IPS-15b (cell line): Measurements from ENCODE around the gene POLH.
"Not testable (repeated sequence)": the region's sequence is repeated elsewhere in the genome, so short reads cannot be mapped to it uniquely, and the experiment has no call there.

ENCODE experiments used
- H3K27me3 ChIP-seq: one replicate; pipeline ENCODE4 v1.6.1; 2013; ENCODE audit warnings: low read length; ENCODE audit not compliant: control insufficient read depth, insufficient read depth
- H3K36me3 ChIP-seq: one replicate; pipeline ENCODE4 v1.6.1; 2013; ENCODE audit warnings: low read length; ENCODE audit not compliant: control insufficient read depth, insufficient read depth
- H3K4me1 ChIP-seq: one replicate; pipeline ENCODE4 v1.6.1; 2013; ENCODE audit warnings: mild to moderate bottlenecking, low read length; ENCODE audit not compliant: control insufficient read depth, insufficient read depth
- H3K4me3 ChIP-seq: one replicate; pipeline ENCODE4 v1.5.1; 2013; ENCODE audit warnings: low read depth, low read length
- H3K9ac ChIP-seq: one replicate; pipeline ENCODE4 v1.6.1; 2013; ENCODE audit warnings: low read depth, mild to moderate bottlenecking, low read length
- H3K9me3 ChIP-seq: one replicate; pipeline ENCODE4 v1.6.1; 2013; ENCODE audit warnings: mild to moderate bottlenecking, low read length; ENCODE audit not compliant: control insufficient read depth, insufficient read depth

POLH gene

DNA sequence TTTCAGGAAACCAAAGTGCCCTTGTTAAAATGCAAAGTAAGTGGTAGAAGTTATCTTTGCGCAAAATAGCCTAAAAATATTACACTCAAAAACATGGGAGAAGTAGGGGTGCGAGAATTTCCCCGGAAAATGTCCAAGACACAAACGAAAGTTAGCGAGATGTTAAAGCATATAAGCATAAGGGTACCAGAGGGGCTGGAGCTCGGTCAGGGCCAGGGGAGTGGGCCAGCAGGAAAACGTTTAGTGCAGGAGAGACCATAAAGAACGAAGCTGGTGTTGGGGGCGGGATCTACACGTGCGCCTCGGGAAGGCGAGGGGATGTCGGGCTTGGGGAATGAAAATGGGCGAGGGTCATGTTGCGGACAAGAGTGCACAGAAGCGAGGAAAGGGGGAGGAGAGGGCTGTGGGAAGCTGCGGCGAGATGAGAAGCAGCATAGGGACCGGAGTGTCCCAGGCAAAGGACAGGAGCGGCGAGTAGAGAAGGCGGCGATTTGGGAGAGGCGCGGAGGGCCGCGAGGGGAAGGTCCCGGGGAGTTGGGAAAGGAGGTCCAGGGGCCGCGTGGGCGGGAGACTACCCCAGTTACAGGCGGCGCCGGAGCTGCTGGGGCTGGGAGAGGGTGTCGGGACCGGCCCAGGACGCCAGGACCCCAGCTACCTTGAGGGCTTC is 747 bp upstream of the POLH start:
- Histone ChIP-seq H3K27me3 (no peaks in the 10 kb centered on the region), H3K4me3 (peak overlapping the region; percentile 98), H3K36me3 (peaks cover 23% of the 10 kb centered on the region), H3K9me3 (no peaks in the 10 kb centered on the region), H3K9ac (peak overlapping the region; percentile 74), H3K4me1 (peaks cover 4% of the 10 kb centered on the region)

DNA sequence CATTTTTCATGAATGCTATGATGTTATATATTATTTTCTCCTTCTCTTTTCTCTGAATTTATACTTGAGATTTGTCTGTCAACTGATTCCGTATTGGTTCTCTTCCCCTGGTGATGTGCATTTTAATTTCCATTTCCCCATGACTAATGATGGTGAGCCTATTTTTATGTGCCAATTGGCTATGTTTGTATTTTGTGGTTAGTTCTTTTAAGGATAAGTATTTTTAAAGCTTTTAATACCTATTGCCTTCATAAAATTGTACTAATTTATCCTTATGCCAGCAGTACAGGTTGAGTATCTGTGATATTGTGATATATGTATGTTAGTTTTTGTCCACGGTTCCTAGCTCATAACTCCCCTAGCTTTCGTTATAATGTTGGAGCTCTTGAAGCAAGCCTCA is 2.8 kb downstream of the POLH start:
- Histone ChIP-seq H3K4me1 (peaks cover 4% of the 10 kb centered on the region), H3K9ac (no peak overlapping the region), H3K9me3 (no peaks in the 10 kb centered on the region), H3K36me3 (peaks cover 8% of the 10 kb centered on the region), H3K4me3 (no peak overlapping the region), H3K27me3 (no peaks in the 10 kb centered on the region)

- H3K9ac ChIP-seq = no peak overlapping the region
- no peak overlapping the region for H3K4me3 ChIP-seq
- H3K27me3 ChIP-seq = no peaks in the 10 kb centered on the region
- H3K9me3 ChIP-seq = no peaks in the 10 kb centered on the region
- peaks cover 8% of the 10 kb centered on the region for H3K36me3 ChIP-seq
- peaks cover 4% of the 10 kb centered on the region for H3K4me1 ChIP-seq
Measured at GRCh38 chr6:43579171-43579570, 3.2 kb downstream of the POLH start.

- Histone ChIP-seq H3K9ac (no peak overlapping the region), H3K27me3 (no peaks in the 10 kb centered on the region), H3K4me1 (no peaks in the 10 kb centered on the region), H3K36me3 (peaks cover 13% of the 10 kb centered on the region), H3K4me3 (no peak overlapping the region), H3K9me3 (no peaks in the 10 kb centered on the region)
Measured at GRCh38 chr6:43582911-43583310, 6.9 kb downstream of the POLH start.

DNA sequence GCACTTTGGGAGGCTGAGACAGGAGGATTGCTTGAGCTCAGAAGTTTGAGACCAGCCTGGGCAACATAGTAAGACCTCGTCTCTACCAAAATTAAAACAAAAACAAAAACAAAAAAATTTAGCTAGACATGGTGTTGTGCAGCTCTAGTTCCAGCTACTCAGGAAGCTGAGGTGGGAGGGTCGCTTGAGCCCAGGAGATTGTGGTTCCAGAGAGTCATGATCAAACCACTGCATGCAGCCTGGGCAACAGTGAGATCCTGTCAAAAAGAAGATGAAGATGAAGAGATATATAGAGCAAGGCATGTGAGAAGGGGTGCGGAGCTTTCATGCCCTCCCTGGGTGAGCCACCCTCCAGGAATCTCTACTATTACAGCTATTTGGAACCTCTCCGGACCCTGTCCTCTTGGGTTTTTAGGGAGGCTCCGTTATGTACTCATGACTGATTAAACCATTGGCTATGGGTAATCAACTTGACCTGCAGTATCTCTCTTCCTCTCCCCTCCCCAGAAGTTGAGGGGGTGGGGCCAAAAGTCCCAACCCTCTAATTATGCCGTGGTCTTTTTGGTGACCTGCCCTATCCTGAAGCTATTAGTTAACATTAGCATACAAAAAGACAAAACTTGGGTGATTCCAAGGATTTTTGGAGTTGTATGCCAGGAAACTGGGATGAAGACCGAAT is 9.0 kb downstream of the POLH start:
- no peaks in the 10 kb centered on the region for H3K27me3 ChIP-seq
- H3K4me1 ChIP-seq = no peaks in the 10 kb centered on the region
- no peaks in the 10 kb centered on the region for H3K9me3 ChIP-seq
- H3K9ac ChIP-seq = no peak overlapping the region
- no peak overlapping the region for H3K4me3 ChIP-seq
- peaks cover 16% of the 10 kb centered on the region for H3K36me3 ChIP-seq

- Histone ChIP-seq H3K4me3 (no peak overlapping the region), H3K4me1 (no peaks in the 10 kb centered on the region), H3K27me3 (no peaks in the 10 kb centered on the region), H3K9me3 (no peaks in the 10 kb centered on the region), H3K9ac (no peak overlapping the region), H3K36me3 (peaks cover 8% of the 10 kb centered on the region)
Measured at GRCh38 chr6:43588194-43588593, 12.2 kb downstream of the POLH start.

- not testable (repeated sequence) for H3K36me3 ChIP-seq, H3K4me1 ChIP-seq, H3K27me3 ChIP-seq, H3K9me3 ChIP-seq, H3K9ac ChIP-seq, H3K4me3 ChIP-seq
Measured at GRCh38 chr6:43589564-43589963, 13.6 kb downstream of the POLH start.

DNA sequence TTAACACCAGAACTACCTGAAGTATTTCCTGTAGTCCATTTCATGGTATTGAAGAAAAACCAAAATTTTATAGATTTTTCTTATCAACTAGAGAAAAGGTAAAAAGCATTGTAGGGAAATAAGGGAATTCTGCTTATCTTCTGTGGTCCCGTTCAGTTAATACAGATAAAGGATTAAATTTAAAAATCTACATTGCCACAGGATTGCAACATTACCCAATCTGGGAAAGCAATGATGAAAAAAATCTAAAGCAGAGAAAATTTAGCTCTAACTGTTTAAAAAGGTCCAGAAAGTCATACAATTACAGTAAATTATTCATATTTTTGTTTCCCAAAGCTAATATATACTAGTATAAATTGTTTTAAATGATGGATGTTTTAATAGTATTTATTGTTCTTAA is 18.0 kb downstream of the POLH start:
- Histone ChIP-seq H3K27me3 (no peaks in the 10 kb centered on the region), H3K9ac (no peak overlapping the region), H3K4me3 (no peak overlapping the region), H3K4me1 (no peaks in the 10 kb centered on the region), H3K36me3 (peaks cover 6% of the 10 kb centered on the region), H3K9me3 (no peaks in the 10 kb centered on the region)

- Histone ChIP-seq H3K27me3 (no peaks in the 10 kb centered on the region), H3K9me3 (no peaks in the 10 kb centered on the region), H3K4me1 (no peaks in the 10 kb centered on the region), H3K9ac (no peak overlapping the region), H3K4me3 (no peak overlapping the region), H3K36me3 (peaks cover 6% of the 10 kb centered on the region)
Measured at GRCh38 chr6:43600595-43600994, 24.6 kb downstream of the POLH start.

DNA sequence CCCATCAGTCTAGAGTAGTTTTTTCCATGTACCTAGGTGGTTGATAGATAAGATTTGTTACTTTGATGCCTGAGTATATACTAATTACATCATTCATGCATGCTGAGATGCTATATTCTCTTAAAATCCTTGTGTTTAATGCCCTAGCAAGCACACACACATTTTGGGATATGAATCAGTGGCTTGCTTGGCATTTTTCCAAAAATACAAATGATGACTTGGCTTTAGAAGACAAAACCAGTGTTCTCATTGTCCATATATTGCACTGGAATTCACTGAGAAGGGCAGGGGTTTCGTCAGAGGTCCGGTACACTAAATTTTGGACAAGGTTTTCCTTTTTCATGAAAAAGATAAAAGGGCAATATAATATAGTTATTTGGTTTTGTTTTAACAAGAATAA is 28.2 kb downstream of the POLH start:
- no peak overlapping the region for H3K9ac ChIP-seq
- no peaks in the 10 kb centered on the region for H3K9me3 ChIP-seq
- H3K4me1 ChIP-seq = no peaks in the 10 kb centered on the region
- peaks cover 2% of the 10 kb centered on the region for H3K36me3 ChIP-seq
- no peak overlapping the region for H3K4me3 ChIP-seq
- no peaks in the 10 kb centered on the region for H3K27me3 ChIP-seq

GRCh38 chr6:43606019-43606418 is 30.0 kb downstream of the POLH start:
- Histone ChIP-seq H3K9ac (no peak overlapping the region), H3K4me1 (no peaks in the 10 kb centered on the region), H3K4me3 (no peak overlapping the region), H3K36me3 (no peaks in the 10 kb centered on the region), H3K27me3 (no peaks in the 10 kb centered on the region), H3K9me3 (no peaks in the 10 kb centered on the region)

DNA sequence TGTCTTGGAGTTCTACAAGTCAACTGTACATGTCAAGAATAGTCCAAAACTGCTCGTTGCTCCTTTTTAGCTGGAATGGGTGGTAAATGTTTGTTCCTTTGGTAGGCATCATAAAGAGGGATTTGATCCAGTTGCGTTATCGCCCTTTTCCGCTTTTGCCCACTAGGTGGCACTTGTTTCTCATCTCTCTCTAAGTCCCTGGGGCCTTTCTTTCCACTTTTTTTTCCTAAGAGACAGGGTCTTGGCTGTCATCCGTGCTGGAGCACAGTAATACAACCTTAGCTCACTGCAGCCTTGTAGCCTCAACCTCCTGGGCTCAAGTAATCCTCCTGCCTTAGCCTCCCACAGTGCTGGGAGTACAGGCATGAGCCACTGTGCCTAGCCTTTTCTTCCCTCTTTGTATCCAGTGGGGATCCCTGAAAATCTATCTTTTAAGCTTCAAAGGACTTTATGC is 32.4 kb downstream of the POLH start:
- Histone ChIP-seq H3K4me1 (no peaks in the 10 kb centered on the region), H3K27me3 (no peaks in the 10 kb centered on the region), H3K36me3 (no peaks in the 10 kb centered on the region), H3K4me3 (no peak overlapping the region), H3K9me3 (no peaks in the 10 kb centered on the region), H3K9ac (no peak overlapping the region)
